B cell (primary cell): ENCODE results near the gene ASIC1. TPM values are rescaled to one million over a fixed set of nuclear protein-coding genes. Genes with fewer than 3 reads are reported as not detected.

Experiments used
- ATAC-seq: fragments of 200-7000 bp; cut with Tn5 transposase; one replicate; pipeline ENCODE4 v1.10.0; 2021; ENCODE audit warnings: low read depth, mild to moderate bottlenecking, moderate number of reproducible peaks, moderate library complexity
- CTCF ChIA-PET: fragments of 350-600 bp; sonication (Branson Sonifier 250); formaldehyde crosslinking; loops from one replicate; lab custom pipeline; 2021; ENCODE audit warnings: antibody characterized with exemption, inconsistent platforms; lab: Charles Lee
- POLR2A ChIA-PET: fragments of 350-600 bp; sonication (Branson Sonifier 250); formaldehyde crosslinking; loops from one replicate; lab custom pipeline; 2021; ENCODE audit warnings: antibody characterized with exemption; lab: Charles Lee
- DNase-seq: peaks from one replicate; pipeline ENCODE4 v3.0.0; 2013
- H2AFZ ChIP-seq: 2 replicates; pipeline ENCODE4 v1.6.1; 2012; ENCODE audit warnings: mild to moderate bottlenecking, low read depth, low read length; ENCODE audit not compliant: insufficient read depth, poor library complexity, severe bottlenecking
- H3K27ac ChIP-seq, 2 donors: 1 replicate in 1 of 2; 2 replicates in 1 of 2; pipeline ENCODE4 v1.5.1; 2012 to 2013; ENCODE audit warnings: low read length in 2 of 2, mild to moderate bottlenecking in 2 of 2, moderate library complexity in 1 of 2
- H3K27me3 ChIP-seq, 4 experiments: fragments of 200-600 bp in 1 of 4; sonication (generic) in 1 of 4; replicated peaks in 1 of 4; 1 replicate in 2 of 4; 2 replicates in 2 of 4; pipeline versions ENCODE4 v1.6.1 to v1.7.0; 2013 to 2016; ENCODE audit warnings: low read length in 3 of 4, mild to moderate bottlenecking in 2 of 4, mixed read lengths in 1 of 4, moderate library complexity in 1 of 4; ENCODE audit not compliant: insufficient read depth in 4 of 4, control insufficient read depth in 3 of 4; ENCODE audit errors: control extremely low read depth in 1 of 4
- H3K36me3 ChIP-seq, 2 experiments: replicated peaks in 1 of 2; 1 replicate in 1 of 2; 2 replicates in 1 of 2; pipeline versions ENCODE4 v1.6.1 to v1.7.1; 2013; ENCODE audit warnings: low read length in 1 of 2; ENCODE audit not compliant: insufficient read depth in 2 of 2, control insufficient read depth in 1 of 2; ENCODE audit errors: control extremely low read depth in 1 of 2, extremely low read depth in 1 of 2
- H3K4me1 ChIP-seq, 2 donors: fragments of 200-600 bp in 1 of 2; sonication (generic) in 1 of 2; 1 replicate in 1 of 2; 2 replicates in 1 of 2; pipeline versions ENCODE4 v1.5.1 to v1.6.1; 2013 to 2017; ENCODE audit warnings: low read length in 2 of 2; ENCODE audit not compliant: control insufficient read depth in 2 of 2, insufficient read depth in 2 of 2
- H3K4me2 ChIP-seq: replicated peaks from 2 replicates; pipeline ENCODE3; 2012; ENCODE audit warnings: mild to moderate bottlenecking, low read depth, low read length; ENCODE audit not compliant: poor library complexity, severe bottlenecking
- H3K4me3 ChIP-seq, 5 experiments: fragments of 200-600 bp in 1 of 5; sonication (generic) in 1 of 5; 1 replicate in 3 of 5; 2 replicates in 2 of 5; pipeline versions ENCODE4 v1.5.1 to v1.7.0; 2011 to 2016; ENCODE audit warnings: low read length in 4 of 5, mild to moderate bottlenecking in 4 of 5, low read depth in 2 of 5, control low read depth in 1 of 5, moderate library complexity in 1 of 5; ENCODE audit not compliant: insufficient read depth in 1 of 5; ENCODE audit errors: control extremely low read depth in 1 of 5, extremely low read depth in 1 of 5
- H3K79me2 ChIP-seq: fragments of 200-600 bp; sonication (generic); one replicate; pipeline ENCODE4 v1.6.0; 2016; ENCODE audit warnings: low read length; ENCODE audit not compliant: control insufficient read depth, insufficient read depth
- H3K9ac ChIP-seq: fragments of 200-600 bp; sonication (generic); 2 replicates; pipeline ENCODE4 v1.6.1; 2017; ENCODE audit warnings: mild to moderate bottlenecking, low read length, moderate library complexity
- H3K9me3 ChIP-seq, 3 donors: one replicate each; pipeline versions ENCODE4 v1.6.1 to v1.7.1; 2013; ENCODE audit warnings: low read length in 2 of 3; ENCODE audit not compliant: control insufficient read depth in 2 of 3, insufficient read depth in 1 of 3; ENCODE audit errors: control extremely low read depth in 1 of 3
- H4K20me1 ChIP-seq: 2 replicates; pipeline ENCODE4 v1.6.0; 2012; ENCODE audit warnings: mild to moderate bottlenecking, low read length; ENCODE audit not compliant: insufficient read depth, control insufficient read depth, poor library complexity, severe bottlenecking
- H3K27ac Mint-ChIP-seq: one replicate; pipeline ENCODE4 v1.8.0; 2021; ENCODE audit warnings: mixed read lengths
- H3K27me3 Mint-ChIP-seq: one replicate; pipeline ENCODE4 v1.8.0; 2021; ENCODE audit warnings: mixed read lengths
- H3K4me1 Mint-ChIP-seq: one replicate; pipeline ENCODE4 v1.8.0; 2021; ENCODE audit warnings: mixed read lengths
- H3K4me3 Mint-ChIP-seq: one replicate; pipeline ENCODE4 v1.8.0; 2021; ENCODE audit warnings: mixed read lengths
- H3K9me3 Mint-ChIP-seq: one replicate; pipeline ENCODE4 v1.8.0; 2022; ENCODE audit warnings: mixed read lengths; ENCODE audit not compliant: insufficient read depth
- CTCF ChIP-seq: fragments of 200-600 bp; IDR thresholded peaks from one replicate; pipeline ENCODE4 v1.8.0; 2022; ENCODE audit warnings: antibody characterized with exemption, mild to moderate bottlenecking
- EZH2 ChIP-seq: IDR thresholded peaks from 2 replicates; pipeline ENCODE4 v1.6.1; 2012; ENCODE audit warnings: borderline replicate concordance, low read depth, mild to moderate bottlenecking, moderate library complexity, low read length; ENCODE audit not compliant: insufficient read depth, poor library complexity, severe bottlenecking
- WGBS: methylation state at CpG from one replicate; pipeline ENCODE4 v1.1.5; 2013; ENCODE audit warnings: missing lambda C conversion rate; ENCODE audit not compliant: insufficient coverage; 5-methylcytosine and 5-hydroxymethylcytosine counted together
- intact Hi-C: fragments of 100-400 bp; cut with micrococcal nuclease; formaldehyde crosslinking; loops from one replicate; pipeline ENCODE4 v1.10.0; 2022
- polyA plus RNA-seq: library from polyadenylated mRNA; depleted of rRNA; stranded (reverse); fragments of >200 nt; gene quantifications from 2 replicates; pipeline ENCODE4 v1.2.3, GENCODE V29; 2012
- total RNA-seq, 2 donors: library from RNA; stranded (reverse); fragments of 120-200 nt in 1 of 2; gene quantifications; 1 replicate in 1 of 2; 2 replicates in 1 of 2; pipeline versions ENCODE4 v1.2.3 to v1.2.4, GENCODE V29; 2013 to 2022

ASIC1 gene
- total and polyA plus RNA-seq, 2 donors (not counting 1 experiment from before 2014, with no cell fraction given), result not detected

DNA sequence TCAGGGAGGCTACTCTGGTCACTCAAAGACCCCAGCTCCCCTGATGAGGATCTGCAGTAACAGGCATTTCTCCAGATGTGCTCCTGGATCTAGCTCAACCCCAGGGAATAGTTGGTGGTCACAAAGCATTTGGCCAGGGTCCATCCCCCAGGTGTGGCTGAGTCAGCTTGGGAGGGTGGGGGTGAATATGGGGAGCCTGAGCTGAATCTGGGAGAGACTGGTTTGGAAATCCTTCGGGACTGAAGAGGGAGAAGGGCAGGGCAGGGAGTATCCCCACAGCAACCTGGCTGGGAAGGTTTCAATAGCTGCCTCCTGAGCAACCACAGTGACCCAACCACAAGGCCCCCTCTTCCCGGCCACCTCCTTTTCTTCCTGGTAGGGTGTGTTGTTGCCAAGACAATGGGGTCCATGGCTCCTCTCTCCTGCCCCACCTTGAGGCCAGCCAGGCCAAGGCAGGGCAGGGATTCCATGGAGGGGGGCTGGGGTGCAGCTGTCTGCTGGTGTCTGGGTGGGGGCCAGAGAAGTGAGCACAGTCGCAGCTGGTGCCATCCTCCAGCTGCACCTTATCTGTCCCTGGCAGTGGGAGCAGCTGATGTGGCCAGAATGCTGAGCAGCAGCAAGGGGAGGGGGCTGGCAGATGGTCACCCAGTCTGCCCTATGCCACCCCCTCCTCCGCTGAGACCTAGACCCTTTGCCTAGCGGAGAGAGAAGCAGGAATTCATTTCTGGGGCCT, 5.5 kb downstream of the ASIC1 start:
- TF ChIP-seq EZH2 (no peak), CTCF (no peak)
- H3K4me3 Mint-ChIP-seq, result no peak overlapping the region
- no peak overlapping the region for H3K27ac Mint-ChIP-seq
- H2AFZ ChIP-seq, result no peak overlapping the region
- no peak overlapping the region for H3K9ac ChIP-seq
- intact Hi-C loops, result no loop called here
- no peaks in the 10 kb centered on the region for H3K9me3 Mint-ChIP-seq
- peaks cover 3% of the 10 kb centered on the region for H3K4me1 Mint-ChIP-seq
- no peak overlapping the region for H3K27ac ChIP-seq
- peaks cover 3 to 4% of the 10 kb centered on the region in 2 donors for H3K4me1 ChIP-seq
- ChIA-PET POLR2A (no interaction called here), CTCF (interaction anchor here (0.5 to 1.7 kb wide), 2 partner anchors 92 to 96 kb away, joined by 3 to 5 read pairs; no protein-coding TSS in a partner anchor)
- no peak overlapping the region for H3K4me2 ChIP-seq
- H4K20me1 ChIP-seq, result no peaks in the 10 kb centered on the region
- DNase-seq (no peak), ATAC-seq (no peak)
- H3K79me2 ChIP-seq, result no peaks in the 10 kb centered on the region
- peaks cover 0 to 31% (median 8%) of the 10 kb centered on the region in 4 experiments for H3K27me3 ChIP-seq
- no peak overlapping the region for H3K4me3 ChIP-seq
- 79% methylated on average over 3 of the region's 5 CpGs for WGBS
- H3K27me3 Mint-ChIP-seq, result peaks cover 45% of the 10 kb centered on the region
- no peaks in the 10 kb centered on the region for H3K36me3 ChIP-seq
- peaks cover 0 to 4% (median 0%) of the 10 kb centered on the region in 3 donors for H3K9me3 ChIP-seq

- intact Hi-C loops, result no loop called here
- Mint-ChIP-seq H3K9me3 (no peaks in the 10 kb centered on the region), H3K27me3 (peaks cover 28% of the 10 kb centered on the region), H3K4me1 (peaks cover 4% of the 10 kb centered on the region), H3K27ac (no peak overlapping the region), H3K4me3 (no peak overlapping the region)
- Histone ChIP-seq H3K36me3 (no peaks in the 10 kb centered on the region), H2AFZ (no peak overlapping the region), H3K4me3 (no peak overlapping the region), H3K79me2 (no peaks in the 10 kb centered on the region), H4K20me1 (no peaks in the 10 kb centered on the region), H3K27me3 (peaks cover 0 to 8% (median 1%) of the 10 kb centered on the region in 4 experiments), H3K9me3 (no peaks in the 10 kb centered on the region), H3K4me1 (peaks cover 0 to 5% of the 10 kb centered on the region in 2 donors), H3K9ac (no peak overlapping the region), H3K27ac (no peak overlapping the region), H3K4me2 (no peak overlapping the region)
- no peak for ATAC-seq
- ChIA-PET CTCF (interaction anchor here (0.5 to 15.9 kb wide), 10 partner anchors 8 to 199 kb away, joined by 3 to 343 read pairs (median 6); partner anchors contain the start of gene CERS5), POLR2A (interaction anchor here (0.6 kb wide), 1 partner anchor 9 kb away, joined by 4 read pairs; no protein-coding TSS in a partner anchor)
- WGBS, result no CpG with 5 or more reads among the region's 3 CpGs
- no peak for DNase-seq
- TF ChIP-seq CTCF, result no peak
Observed at GRCh38 chr12:50065726-50066310, 8.4 kb downstream of the ASIC1 start.
